Neural progenitor cell (in vitro differentiated cells): Measurements from ENCODE around the gene KLHL29.

Experiments
- CTCF ChIP-seq: fragments of 200-600 bp; sonication (generic); IDR thresholded peaks from 2 replicates; pipeline ENCODE4 v1.5.1; 2017; ENCODE audit warnings: antibody characterized with exemption, mild to moderate bottlenecking
- EZH2 ChIP-seq: fragments of 200-600 bp; sonication (generic); IDR thresholded peaks from 2 replicates; pipeline ENCODE4 v1.6.1; 2017; ENCODE audit warnings: antibody characterized with exemption, mild to moderate bottlenecking, moderate library complexity
- EZH2phosphoT487 ChIP-seq: fragments of 200-600 bp; sonication (generic); IDR thresholded peaks from 2 replicates; pipeline ENCODE4 v1.6.1; 2017; ENCODE audit warnings: antibody characterized with exemption

DNA sequence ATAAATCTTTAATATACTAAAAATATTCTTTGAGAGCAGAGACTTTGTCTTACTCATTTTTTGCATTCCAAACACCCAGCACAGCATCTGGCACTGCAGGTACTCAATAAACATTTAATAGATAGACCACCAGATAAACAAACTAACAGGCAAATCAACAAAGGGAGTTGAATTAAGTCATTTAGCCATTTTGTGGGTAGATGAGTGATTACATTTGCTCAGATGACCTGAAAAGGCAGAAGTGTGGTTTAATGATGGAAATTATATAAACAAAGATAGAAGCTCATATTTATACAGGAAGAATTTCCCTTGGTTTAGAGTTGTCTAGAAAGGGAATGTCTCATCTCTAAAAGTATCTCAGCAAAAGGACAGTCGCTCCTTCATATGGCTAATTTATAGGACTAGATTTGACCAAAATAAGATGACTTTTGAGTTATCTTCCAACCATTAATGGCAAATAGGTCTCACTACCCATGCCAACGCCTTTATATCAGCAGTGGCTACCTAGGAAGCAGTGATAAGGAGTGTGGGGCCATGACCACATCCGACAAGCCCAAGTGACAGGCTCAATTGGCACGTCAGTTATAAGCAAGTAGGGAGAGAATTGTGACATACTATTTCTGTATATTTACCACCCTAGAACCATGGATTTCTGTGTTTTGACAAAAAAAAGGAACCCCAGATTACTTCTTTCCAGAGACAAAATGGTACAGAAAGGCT, 368.5 kb downstream of the KLHL29 start:
- TF ChIP-seq CTCF (no peak), EZH2 (no peak), EZH2phosphoT487 (no peak)
